GM23338 (cell line): ENCODE data around the gene COA8. TPM values are rescaled to one million over a fixed set of nuclear protein-coding genes. Genes with fewer than 3 reads are reported as not detected.

Source experiments
- ATAC-seq: fragments of 200-7000 bp; cut with Tn5 transposase; 3 replicates; pipeline ENCODE4 v1.9.1; 2020
- DNase-seq: peaks from one replicate; pipeline ENCODE4 v3.0.0-alpha.2; 2015; ENCODE audit warnings: low spot score
- H2AFZ ChIP-seq: fragments of 200-600 bp; sonication (generic); 2 replicates; pipeline ENCODE4 v1.8.0; 2016; ENCODE audit warnings: antibody characterized with exemption, mild to moderate bottlenecking, moderate library complexity
- H3F3A ChIP-seq: fragments of 200-600 bp; sonication (generic); replicated peaks from 2 replicates; pipeline ENCODE4 v1.8.0; 2017; ENCODE audit warnings: antibody characterized with exemption, mixed run types, low read depth
- H3K27ac ChIP-seq: fragments of 200-600 bp; sonication (generic); 2 replicates; pipeline ENCODE4 v1.6.1; 2016; ENCODE audit warnings: low read depth
- H3K27me3 ChIP-seq: fragments of 200-600 bp; sonication (generic); 2 replicates; pipeline ENCODE4 v1.8.0; 2016; ENCODE audit warnings: mild to moderate bottlenecking, mixed run types, moderate library complexity; ENCODE audit not compliant: insufficient read depth
- H3K36me3 ChIP-seq: fragments of 200-600 bp; sonication (generic); 2 replicates; pipeline ENCODE4 v1.8.0; 2016; ENCODE audit warnings: mild to moderate bottlenecking; ENCODE audit not compliant: insufficient read depth
- H3K4me1 ChIP-seq: fragments of 200-600 bp; sonication (generic); 2 replicates; pipeline ENCODE4 v1.8.0; 2016; ENCODE audit warnings: mild to moderate bottlenecking, moderate library complexity; ENCODE audit not compliant: insufficient read depth
- H3K4me2 ChIP-seq: fragments of 200-600 bp; sonication (generic); 2 replicates; pipeline ENCODE4 v1.7.1; 2017; ENCODE audit warnings: mixed run types
- H3K4me3 ChIP-seq: fragments of 200-600 bp; sonication (generic); 2 replicates; pipeline ENCODE4 v1.6.1; 2016; ENCODE audit warnings: mixed run types
- H3K79me2 ChIP-seq: fragments of 200-600 bp; sonication (generic); replicated peaks from 2 replicates; pipeline ENCODE4 v1.8.0; 2017; ENCODE audit warnings: mild to moderate bottlenecking; ENCODE audit not compliant: insufficient read depth
- H3K9me2 ChIP-seq: fragments of 200-600 bp; sonication (generic); 2 replicates; pipeline ENCODE4 v1.8.0; 2017; ENCODE audit not compliant: insufficient read depth
- H4K20me1 ChIP-seq: fragments of 200-600 bp; sonication (generic); replicated peaks from 2 replicates; pipeline ENCODE4 v1.8.0; 2017; ENCODE audit warnings: mild to moderate bottlenecking; ENCODE audit not compliant: insufficient read depth
- H3K27ac Mint-ChIP-seq: 2 replicates; pipeline ENCODE4 v1.8.0; 2020; ENCODE audit warnings: inconsistent platforms, mild to moderate bottlenecking, moderate library complexity, mixed read lengths
- H3K27me3 Mint-ChIP-seq: 3 replicates; pipeline ENCODE4 v1.8.0; 2022; ENCODE audit warnings: low read depth, mild to moderate bottlenecking, moderate library complexity, mixed read lengths, inconsistent platforms; ENCODE audit not compliant: insufficient read depth, poor library complexity
- H3K36me3 Mint-ChIP-seq: 3 replicates; pipeline ENCODE4 v1.8.0; 2021; ENCODE audit warnings: low read depth, mild to moderate bottlenecking, inconsistent platforms, moderate library complexity, mixed read lengths
- H3K4me1 Mint-ChIP-seq: 3 replicates; pipeline ENCODE4 v1.8.0; 2020; ENCODE audit warnings: mild to moderate bottlenecking, inconsistent platforms, mixed read lengths
- H3K4me3 Mint-ChIP-seq: 3 replicates; pipeline ENCODE4 v1.8.0; 2021; ENCODE audit warnings: moderate library complexity, mild to moderate bottlenecking, inconsistent platforms, mixed read lengths
- H3K9me3 Mint-ChIP-seq: 3 replicates; pipeline ENCODE4 v1.8.0; 2020; ENCODE audit warnings: moderate library complexity, mild to moderate bottlenecking, inconsistent platforms, mixed read lengths
- JUNB ChIP-seq: IDR thresholded peaks from one replicate; pipeline ENCODE4 v1.6.1; 2016; ENCODE audit warnings: antibody characterized with exemption; ENCODE audit not compliant: unreplicated experiment
- NANOG ChIP-seq: IDR thresholded peaks from 2 replicates; pipeline ENCODE4 v1.6.1; 2016; ENCODE audit warnings: antibody characterized with exemption, borderline replicate concordance
- POLR2AphosphoS5 ChIP-seq: IDR thresholded peaks from 2 replicates; pipeline ENCODE4 v1.6.1; 2016; ENCODE audit warnings: antibody characterized with exemption, low read depth
- polyA plus RNA-seq: library from polyadenylated mRNA; unstranded; fragments of >200 nt; fragmentation: Nextera tagmentation; extraction: Ambion mirVana; gene quantifications from 2 replicates; pipeline ENCODE4 v1.2.1, GENCODE V29; 2016
- total RNA-seq: library from RNA; depleted of rRNA; stranded (reverse); fragments of >200 nt; shearing (Covaris generic); gene quantifications from 2 replicates; pipeline ENCODE4 v1.2.3, GENCODE V29; 2014
- TF ChIP-seq, protein P1 (sequence below): IDR thresholded peaks from one replicate; pipeline ENCODE4 v1.6.1; 2018; ENCODE audit warnings: antibody characterized with exemption; ENCODE audit not compliant: unreplicated experiment

Gene COA8
- total and polyA plus RNA-seq, 2 experiments from 2014 or later, result 61.3 to 130 TPM

DNA sequence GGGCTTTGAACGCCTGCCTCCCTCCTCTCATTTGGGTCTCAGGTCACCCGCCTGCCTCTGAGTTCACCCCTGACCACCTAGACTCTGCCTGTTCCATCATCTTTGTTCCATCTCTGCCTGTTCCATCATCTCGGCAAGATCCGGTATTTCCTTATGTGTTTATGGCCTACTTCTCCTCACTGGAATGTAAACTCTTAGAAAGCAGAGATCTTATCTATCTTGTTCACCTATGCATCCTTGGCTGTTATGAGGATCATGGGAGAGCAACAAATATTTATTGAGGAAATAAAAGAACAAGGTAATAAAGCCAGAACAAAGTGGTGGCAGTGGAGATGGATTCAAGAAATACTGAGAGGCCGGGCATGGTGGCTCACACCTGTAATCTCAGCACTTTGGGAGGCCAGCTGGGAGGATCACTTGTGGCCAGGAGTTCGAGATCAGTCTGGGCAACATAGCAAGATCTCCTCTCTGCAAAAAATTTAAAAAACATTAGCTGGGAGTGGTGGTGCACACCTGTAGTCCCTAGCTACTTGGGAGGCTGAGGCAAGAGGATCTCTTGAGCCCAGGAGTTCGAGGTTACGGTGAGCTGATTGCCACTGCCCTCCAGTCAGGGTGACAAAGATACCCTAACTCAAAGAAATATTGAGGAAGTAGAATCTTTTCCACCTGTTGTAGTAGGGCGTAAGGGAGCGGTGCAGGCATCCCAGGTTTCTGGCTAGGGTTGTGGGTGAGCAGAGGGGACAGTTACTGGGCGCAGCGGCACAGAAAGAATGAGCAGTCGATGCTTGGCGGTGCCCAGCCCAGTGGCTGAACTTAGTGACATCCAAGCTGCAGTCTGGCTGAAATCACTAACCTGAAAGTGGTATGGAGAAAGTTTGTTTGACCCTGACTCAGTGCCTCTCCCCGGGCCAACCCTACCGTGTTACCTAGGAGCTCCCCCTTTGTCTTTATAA lies 64.6 kb downstream of the COA8 start:
- H3K4me1 ChIP-seq, result peaks cover 18% of the 10 kb centered on the region
- no peaks in the 10 kb centered on the region for H3K27me3 ChIP-seq
- H4K20me1 ChIP-seq, result peaks cover 22% of the 10 kb centered on the region
- ATAC-seq, result no peak
- H3K36me3 Mint-ChIP-seq, result no peaks in the 10 kb centered on the region; the same call in 2 of the 3 replicates
- H3K79me2 ChIP-seq, result peaks cover 28% of the 10 kb centered on the region
- H3K9me2 ChIP-seq, result no peaks in the 10 kb centered on the region
- H3K4me3 Mint-ChIP-seq, result peak overlapping the region; percentile 78
- no peaks in the 10 kb centered on the region for H3K9me3 Mint-ChIP-seq
- H3K4me3 ChIP-seq, result peak overlapping the region; percentile 85
- peak overlapping the region; percentile 96 for H3K4me2 ChIP-seq
- H3K27me3 Mint-ChIP-seq, result peaks cover 4% of the 10 kb centered on the region
- H3K4me1 Mint-ChIP-seq, result peaks cover 17% of the 10 kb centered on the region
- DNase-seq, result no peak
- H3K27ac ChIP-seq, result peak overlapping the region; percentile 99; the same call in 1 of the 2 replicates
- peak overlapping the region; percentile 81; the same call in 1 of the 2 replicates for H2AFZ ChIP-seq
- TF ChIP-seq JUNB (no peak), NANOG (no peak)
- H3F3A ChIP-seq, result 0 out of 2 replicates have a peak, but pooled peaks cover 11% of the 10 kb centered on the region
- H3K27ac Mint-ChIP-seq, result peak overlapping the region; percentile 97
- no peaks in the 10 kb centered on the region for H3K36me3 ChIP-seq

DNA sequence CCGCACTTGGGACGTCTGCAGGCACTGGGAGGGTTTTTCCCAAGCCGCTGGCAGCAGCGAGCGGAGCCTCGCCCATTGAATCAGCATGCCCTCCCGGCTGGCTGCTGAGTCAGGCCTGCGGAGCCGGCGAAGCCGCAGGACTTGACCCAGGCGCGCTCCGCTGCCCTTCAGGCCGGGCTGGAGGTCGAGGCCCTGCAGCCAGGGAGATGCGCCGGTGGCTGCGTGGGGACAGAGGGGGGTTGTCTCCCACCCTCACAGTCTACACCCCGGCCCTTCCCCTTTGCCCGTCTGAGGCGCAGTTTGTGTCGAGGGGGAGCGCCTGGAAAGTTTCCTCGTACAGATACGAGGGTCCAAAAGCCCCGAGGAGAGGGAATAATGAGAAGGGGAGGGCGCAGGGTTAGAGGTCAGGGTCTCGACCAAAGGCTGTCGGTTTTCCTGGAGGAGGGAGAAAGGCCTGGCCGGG lies 65.5 kb downstream of the COA8 start:
- peaks cover 3% of the 10 kb centered on the region for H3K27me3 Mint-ChIP-seq
- H3K9me3 Mint-ChIP-seq, result no peaks in the 10 kb centered on the region
- H3K9me2 ChIP-seq, result no peaks in the 10 kb centered on the region
- peak; percentile 78 for DNase-seq
- peaks cover 31% of the 10 kb centered on the region for H4K20me1 ChIP-seq
- peak overlapping the region; percentile 78 for H3K4me3 Mint-ChIP-seq
- ATAC-seq, result peak; percentile 57
- H3K4me3 ChIP-seq, result peak overlapping the region; percentile 85
- peak overlapping the region; percentile 99 for H3K27ac ChIP-seq
- H3F3A ChIP-seq, result 0 out of 2 replicates have a peak, but pooled peaks cover 11% of the 10 kb centered on the region
- peak overlapping the region; percentile 81 for H2AFZ ChIP-seq
- H3K79me2 ChIP-seq, result peaks cover 37% of the 10 kb centered on the region
- peaks cover 22% of the 10 kb centered on the region for H3K4me1 Mint-ChIP-seq
- H3K4me1 ChIP-seq, result peaks cover 18% of the 10 kb centered on the region
- H3K36me3 Mint-ChIP-seq, result peaks cover 3% of the 10 kb centered on the region; the same call in 2 of the 3 replicates
- H3K36me3 ChIP-seq, result no peaks in the 10 kb centered on the region
- TF ChIP-seq POLR2AphosphoS5, result 0 out of 2 replicates have a peak, but pooled peaks have one; percentile 26
- TF ChIP-seq, protein P1, sequence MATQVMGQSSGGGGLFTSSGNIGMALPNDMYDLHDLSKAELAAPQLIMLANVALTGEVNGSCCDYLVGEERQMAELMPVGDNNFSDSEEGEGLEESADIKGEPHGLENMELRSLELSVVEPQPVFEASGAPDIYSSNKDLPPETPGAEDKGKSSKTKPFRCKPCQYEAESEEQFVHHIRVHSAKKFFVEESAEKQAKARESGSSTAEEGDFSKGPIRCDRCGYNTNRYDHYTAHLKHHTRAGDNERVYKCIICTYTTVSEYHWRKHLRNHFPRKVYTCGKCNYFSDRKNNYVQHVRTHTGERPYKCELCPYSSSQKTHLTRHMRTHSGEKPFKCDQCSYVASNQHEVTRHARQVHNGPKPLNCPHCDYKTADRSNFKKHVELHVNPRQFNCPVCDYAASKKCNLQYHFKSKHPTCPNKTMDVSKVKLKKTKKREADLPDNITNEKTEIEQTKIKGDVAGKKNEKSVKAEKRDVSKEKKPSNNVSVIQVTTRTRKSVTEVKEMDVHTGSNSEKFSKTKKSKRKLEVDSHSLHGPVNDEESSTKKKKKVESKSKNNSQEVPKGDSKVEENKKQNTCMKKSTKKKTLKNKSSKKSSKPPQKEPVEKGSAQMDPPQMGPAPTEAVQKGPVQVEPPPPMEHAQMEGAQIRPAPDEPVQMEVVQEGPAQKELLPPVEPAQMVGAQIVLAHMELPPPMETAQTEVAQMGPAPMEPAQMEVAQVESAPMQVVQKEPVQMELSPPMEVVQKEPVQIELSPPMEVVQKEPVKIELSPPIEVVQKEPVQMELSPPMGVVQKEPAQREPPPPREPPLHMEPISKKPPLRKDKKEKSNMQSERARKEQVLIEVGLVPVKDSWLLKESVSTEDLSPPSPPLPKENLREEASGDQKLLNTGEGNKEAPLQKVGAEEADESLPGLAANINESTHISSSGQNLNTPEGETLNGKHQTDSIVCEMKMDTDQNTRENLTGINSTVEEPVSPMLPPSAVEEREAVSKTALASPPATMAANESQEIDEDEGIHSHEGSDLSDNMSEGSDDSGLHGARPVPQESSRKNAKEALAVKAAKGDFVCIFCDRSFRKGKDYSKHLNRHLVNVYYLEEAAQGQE, result no peak
- H3K4me2 ChIP-seq, result peak overlapping the region; percentile 96
- H3K27me3 ChIP-seq, result no peaks in the 10 kb centered on the region
- H3K27ac Mint-ChIP-seq, result peak overlapping the region; percentile 97
